Body of pancreas (tissue), 4 donors: ENCODE results near the gene PADI6. TPM values are rescaled to one million over a fixed set of nuclear protein-coding genes. Genes with fewer than 3 reads are reported as not detected.
"Not testable (repeated sequence)": the region's sequence is repeated elsewhere in the genome, so short reads cannot be mapped to it uniquely, and the experiment has no call there.

ENCODE experiments used
- ATAC-seq: fragments of 150-250 bp; one replicate; pipeline ENCODE4 v1.9.1; 2016
- DNase-seq, 4 donors: peaks; one replicate each; pipeline ENCODE4 v3.0.0-alpha.2; 2019
- H3K27ac ChIP-seq, 4 donors: fragments of 200-600 bp; sonication (generic); 1 replicate in 3 of 4; 2 replicates in 1 of 4; pipeline versions ENCODE4 v1.5.1 to v1.6.1; 2016 to 2019; ENCODE audit warnings: mild to moderate bottlenecking in 1 of 4, mixed read lengths in 1 of 4, moderate library complexity in 1 of 4
- H3K27me3 ChIP-seq, 2 donors: fragments of 200-600 bp; sonication (generic); one replicate each; pipeline ENCODE4 v1.6.0; 2016; ENCODE audit warnings: mild to moderate bottlenecking in 1 of 2
- H3K36me3 ChIP-seq, 2 donors: fragments of 200-600 bp; sonication (generic); replicated peaks in 1 of 2; 2 replicates each; pipeline ENCODE4 v1.5.1; 2016; ENCODE audit warnings: low read depth in 2 of 2; ENCODE audit not compliant: insufficient read depth in 1 of 2
- H3K4me1 ChIP-seq: fragments of 200-600 bp; sonication (generic); one replicate; pipeline ENCODE4 v1.6.0; 2016
- H3K4me3 ChIP-seq, 2 donors: fragments of 200-600 bp; sonication (generic); 1 replicate in 1 of 2; 2 replicates in 1 of 2; pipeline ENCODE4 v1.5.1; 2016 to 2019
- H3K9me3 ChIP-seq, 3 donors: fragments of 200-600 bp; sonication (generic); 1 replicate in 2 of 3; 2 replicates in 1 of 3; pipeline ENCODE4 v1.5.1; 2016
- CTCF ChIP-seq, 7 experiments: fragments of 450-650 bp in 4 of 7; fragments of 200-600 bp in 3 of 7; sonication (generic) in 3 of 7; IDR thresholded peaks; one replicate each; pipeline ENCODE4 v1.5.1; 2016 to 2019; ENCODE audit warnings: antibody characterized with exemption in 7 of 7
- POLR2A ChIP-seq, 3 donors: fragments of 450-650 bp; IDR thresholded peaks; one replicate each; pipeline ENCODE4 v1.6.1; 2016; ENCODE audit warnings: antibody characterized with exemption in 3 of 3, mild to moderate bottlenecking in 2 of 3
- WGBS, 2 donors: methylation state at CpG; one replicate each; pipeline ENCODE4 v1.1.5; 2017; 5-methylcytosine and 5-hydroxymethylcytosine counted together
- intact Hi-C: fragments of 100-400 bp; cut with DNase I; formaldehyde crosslinking; loops from one replicate; pipeline ENCODE4 v1.15.1; 2023
- total RNA-seq, 2 donors: library from RNA; depleted of rRNA; stranded (reverse); fragments of >200 nt; gene quantifications; one replicate each; pipeline ENCODE4 v1.1.0, GENCODE V29; 2016

The PADI6 gene
- total RNA-seq, 2 donors from 2014 or later, result not detected

DNA sequence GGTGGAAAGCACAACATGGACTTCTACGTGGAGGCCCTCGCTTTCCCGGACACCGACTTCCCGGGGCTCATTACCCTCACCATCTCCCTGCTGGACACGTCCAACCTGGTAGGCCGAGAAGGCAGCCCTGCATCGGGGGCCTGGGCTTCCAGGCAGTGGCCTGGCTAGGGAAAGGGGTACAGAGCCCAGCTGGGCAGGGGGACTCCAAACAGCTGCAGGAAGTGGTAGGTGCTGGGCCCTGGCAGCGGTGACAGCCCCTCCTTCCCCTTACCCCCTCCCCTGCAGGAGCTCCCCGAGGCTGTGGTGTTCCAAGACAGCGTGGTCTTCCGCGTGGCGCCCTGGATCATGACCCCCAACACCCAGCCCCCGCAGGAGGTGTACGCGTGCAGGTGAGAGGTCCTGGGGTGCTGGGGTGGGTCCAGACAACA is 30.0 kb upstream of the PADI6 start:
- intact Hi-C loops, result no loop called here
- TF ChIP-seq POLR2A (IDR thresholded peaks at IDR 0.05), result no peak
- TF ChIP-seq CTCF (IDR thresholded peaks at IDR 0.05), result no peak
- ATAC-seq (no peak), DNase-seq (no peak)
- Histone ChIP-seq H3K36me3 (no peaks in the 10 kb centered on the region), H3K4me1 (no peaks in the 10 kb centered on the region), H3K27me3 (no peaks in the 10 kb centered on the region), H3K27ac (no peak overlapping the region), H3K9me3 (no peaks in the 10 kb centered on the region), H3K4me3 (no peak overlapping the region)
- WGBS, 2 donors, result 72% methylated on average over 14 of the region's 17 CpGs; no CpG with 5 or more reads in 1 of the 2 donors

- intact Hi-C loops, H3K4me1 ChIP-seq, H3K27ac ChIP-seq, ATAC-seq, H3K9me3 ChIP-seq, H3K36me3 ChIP-seq, H3K27me3 ChIP-seq, H3K4me3 ChIP-seq, DNase-seq: not testable (repeated sequence)
- 78 to 86% methylated on average over 5 of the region's 5 CpGs for WGBS, 2 donors
Measured at GRCh38 chr1:17345506-17345905, 26.5 kb upstream of the PADI6 start.

DNA sequence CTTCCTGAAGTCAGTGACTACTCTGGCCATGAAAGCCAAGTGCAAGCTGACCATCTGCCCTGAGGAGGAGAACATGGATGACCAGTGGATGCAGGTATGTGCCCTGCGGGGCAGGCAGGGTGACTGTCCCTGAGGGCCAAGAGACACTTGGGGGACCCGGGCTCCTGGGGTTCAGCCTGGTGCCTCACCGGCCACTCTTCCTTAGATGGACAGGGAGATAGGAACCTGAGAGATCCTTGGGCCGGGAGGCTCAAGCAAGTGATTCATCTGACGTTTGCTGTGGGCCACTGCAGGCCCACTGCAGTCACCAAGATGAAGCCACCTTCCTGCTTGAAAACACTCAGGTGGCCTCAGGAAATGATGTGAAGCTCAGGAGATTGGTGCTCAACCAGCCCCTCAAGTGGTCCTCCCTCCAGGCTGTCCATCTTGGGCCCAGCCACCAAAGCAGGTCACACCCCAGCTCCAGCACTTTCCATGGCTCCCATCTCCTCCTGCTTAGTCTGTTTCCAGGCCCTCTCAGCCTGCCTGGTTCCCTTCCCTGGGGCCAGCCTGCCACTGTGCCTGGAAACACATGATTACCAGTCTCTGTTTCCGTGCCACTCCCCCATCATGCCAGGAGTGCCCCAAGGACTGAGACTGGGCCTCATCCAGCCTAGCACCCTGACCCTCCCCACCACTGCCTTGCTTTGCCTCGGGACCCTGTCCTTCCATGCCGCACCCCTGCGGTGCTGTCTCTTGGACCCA is 25.8 kb upstream of the PADI6 start:
- Histone ChIP-seq H3K4me1 (no peaks in the 10 kb centered on the region), H3K9me3 (no peaks in the 10 kb centered on the region), H3K36me3 (no peaks in the 10 kb centered on the region), H3K27me3 (no peaks in the 10 kb centered on the region), H3K4me3 (no peak overlapping the region), H3K27ac (no peak overlapping the region)
- WGBS, 2 donors, result 81 to 89% methylated on average over 5 to 9 of the region's 9 CpGs
- TF ChIP-seq POLR2A (IDR thresholded peaks at IDR 0.05) (no peak), CTCF (IDR thresholded peaks at IDR 0.05) (no peak)
- ATAC-seq (no peak), DNase-seq (no peak)
- intact Hi-C loops, result no loop called here

DNA sequence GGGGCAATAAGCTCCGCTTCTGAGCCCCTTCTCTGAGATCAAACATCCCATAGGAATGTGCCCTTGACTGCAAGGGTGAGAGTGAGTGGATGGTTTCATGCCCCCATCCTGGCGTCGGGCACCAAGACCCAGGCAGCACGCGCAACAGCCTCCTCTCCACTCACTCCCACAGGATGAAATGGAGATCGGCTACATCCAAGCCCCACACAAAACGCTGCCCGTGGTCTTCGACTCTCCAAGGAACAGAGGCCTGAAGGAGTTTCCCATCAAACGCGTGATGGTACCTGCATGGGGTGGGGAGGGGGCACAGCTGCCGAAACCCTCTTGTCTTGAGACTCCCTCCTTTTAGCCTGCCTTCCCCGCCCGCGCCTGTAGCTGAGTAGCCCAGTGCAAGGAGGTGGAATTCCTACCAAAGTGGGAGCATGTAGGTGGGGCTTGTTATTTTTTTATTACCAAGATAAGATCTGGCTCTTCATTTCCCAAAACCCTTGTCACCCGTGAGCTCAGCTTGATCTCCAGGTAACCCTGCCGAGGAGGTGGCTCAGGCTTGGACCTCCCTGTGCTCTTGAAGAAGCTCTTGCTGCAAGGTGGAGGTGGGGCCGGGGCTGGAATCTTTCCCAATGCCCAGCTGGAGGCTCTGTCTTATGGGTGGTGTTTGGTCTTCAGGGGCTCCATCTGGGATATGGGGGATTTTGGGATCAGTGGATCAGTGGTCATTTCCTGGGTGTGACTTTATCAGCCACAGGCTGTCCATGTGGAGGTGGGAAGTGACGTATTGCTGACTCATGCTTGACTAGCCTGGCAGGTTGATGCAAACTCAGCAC is 24.0 kb upstream of the PADI6 start:
- ATAC-seq (no peak), DNase-seq (no peak)
- Histone ChIP-seq H3K4me3 (no peak overlapping the region), H3K27me3 (no peaks in the 10 kb centered on the region), H3K36me3 (no peaks in the 10 kb centered on the region), H3K27ac (no peak overlapping the region), H3K4me1 (no peaks in the 10 kb centered on the region), H3K9me3 (no peaks in the 10 kb centered on the region)
- TF ChIP-seq CTCF (IDR thresholded peaks at IDR 0.05), result no peak
- no peak for TF ChIP-seq POLR2A (IDR thresholded peaks at IDR 0.05)
- intact Hi-C loops, result no loop called here
- 60 to 66% methylated on average over 14 to 19 of the region's 19 CpGs for WGBS, 2 donors

- Histone ChIP-seq H3K4me1 (no peaks in the 10 kb centered on the region), H3K4me3 (no peak overlapping the region), H3K36me3 (no peaks in the 10 kb centered on the region), H3K27ac (no peak overlapping the region), H3K27me3 (no peaks in the 10 kb centered on the region), H3K9me3 (no peaks in the 10 kb centered on the region)
- TF ChIP-seq CTCF (IDR thresholded peaks at IDR 0.05), result no peak
- TF ChIP-seq POLR2A (IDR thresholded peaks at IDR 0.05), result no peak
- ATAC-seq (no peak), DNase-seq (no peak)
- intact Hi-C loops, result no loop called here
- 54 to 74% methylated on average over 11 to 14 of the region's 14 CpGs for WGBS, 2 donors
Measured at GRCh38 chr1:17348593-17349234, 23.3 kb upstream of the PADI6 start.
